ENCODE results near the gene UTP20. TPM values are rescaled to one million over a fixed set of nuclear protein-coding genes. Genes with fewer than 3 reads are reported as not detected.

Gene UTP20
- total RNA-seq, 1 donor from 2014 or later, result 17.0 TPM

GRCh38 chr12:101238800-101239329, 41.0 kb upstream of the UTP20 start:
- Mint-ChIP-seq H3K4me3 (no peak overlapping the region), H3K9me3 (no peaks in the 10 kb centered on the region), H3K27me3 (ENCODE audit: low read depth) (peaks cover 2% of the 10 kb centered on the region), H3K27ac (no peak overlapping the region), H3K4me1 (no peaks in the 10 kb centered on the region), H3K36me3 (no peaks in the 10 kb centered on the region)
- no peak for DNase-seq (ENCODE audit: low spot score in 2 of 2, unreplicated experiment in 2 of 2)
- TF ChIP-seq CTCF (IDR thresholded peaks at IDR 0.05; ENCODE audit: unreplicated experiment), result no peak

- no peak overlapping the region for H3K27ac Mint-ChIP-seq
- no peaks in the 10 kb centered on the region for H3K27me3 Mint-ChIP-seq (ENCODE audit: low read depth)
- TF ChIP-seq CTCF (IDR thresholded peaks at IDR 0.05; ENCODE audit: unreplicated experiment), result no peak
- no peak for DNase-seq (ENCODE audit: low spot score in 2 of 2, unreplicated experiment in 2 of 2)
- H3K4me1 Mint-ChIP-seq, result no peaks in the 10 kb centered on the region
- H3K36me3 Mint-ChIP-seq, result no peaks in the 10 kb centered on the region
- H3K9me3 Mint-ChIP-seq, result no peaks in the 10 kb centered on the region
- H3K4me3 Mint-ChIP-seq, result no peak overlapping the region
Measured at GRCh38 chr12:101243074-101243473, 36.8 kb upstream of the UTP20 start.

- H3K4me1 Mint-ChIP-seq, result no peaks in the 10 kb centered on the region
- no peak for DNase-seq (ENCODE audit: low spot score in 2 of 2, unreplicated experiment in 2 of 2)
- no peaks in the 10 kb centered on the region for H3K36me3 Mint-ChIP-seq
- TF ChIP-seq CTCF (IDR thresholded peaks at IDR 0.05; ENCODE audit: unreplicated experiment), result no peak
- H3K9me3 Mint-ChIP-seq, result no peaks in the 10 kb centered on the region
- no peaks in the 10 kb centered on the region for H3K27me3 Mint-ChIP-seq (ENCODE audit: low read depth)
- no peak overlapping the region for H3K27ac Mint-ChIP-seq
- H3K4me3 Mint-ChIP-seq, result no peak overlapping the region
Measured at GRCh38 chr12:101243616-101244015, 36.3 kb upstream of the UTP20 start.

GRCh38 chr12:101256266-101256665, 23.6 kb upstream of the UTP20 start:
- peaks cover 6% of the 10 kb centered on the region for H3K27me3 Mint-ChIP-seq (ENCODE audit: low read depth)
- no peak overlapping the region for H3K27ac Mint-ChIP-seq
- H3K4me3 Mint-ChIP-seq, result no peak overlapping the region
- no peak for TF ChIP-seq CTCF (IDR thresholded peaks at IDR 0.05; ENCODE audit: unreplicated experiment)
- no peaks in the 10 kb centered on the region for H3K4me1 Mint-ChIP-seq
- H3K36me3 Mint-ChIP-seq, result no peaks in the 10 kb centered on the region
- peaks cover 8% of the 10 kb centered on the region for H3K9me3 Mint-ChIP-seq
- no peak for DNase-seq (ENCODE audit: low spot score in 2 of 2, unreplicated experiment in 2 of 2)

- peaks cover 6% of the 10 kb centered on the region for H3K27me3 Mint-ChIP-seq (ENCODE audit: low read depth)
Measured at GRCh38 chr12:101257357-101257756, 22.5 kb upstream of the UTP20 start.

More at GRCh38 chr12:101257357-101257756, 22.5 kb upstream of the UTP20 start:
- DNase-seq (ENCODE audit: low spot score in 2 of 2, unreplicated experiment in 2 of 2), result no peak
- peaks cover 8% of the 10 kb centered on the region for H3K9me3 Mint-ChIP-seq
- no peaks in the 10 kb centered on the region for H3K36me3 Mint-ChIP-seq
- H3K27ac Mint-ChIP-seq, result no peak overlapping the region
- no peak overlapping the region for H3K4me3 Mint-ChIP-seq
- H3K4me1 Mint-ChIP-seq, result no peaks in the 10 kb centered on the region
- TF ChIP-seq CTCF (IDR thresholded peaks at IDR 0.05; ENCODE audit: unreplicated experiment), result no peak

Data from mesothelial cell of epicardium (in vitro differentiated cells).